ENCODE data around the gene CCDC97.

DNA sequence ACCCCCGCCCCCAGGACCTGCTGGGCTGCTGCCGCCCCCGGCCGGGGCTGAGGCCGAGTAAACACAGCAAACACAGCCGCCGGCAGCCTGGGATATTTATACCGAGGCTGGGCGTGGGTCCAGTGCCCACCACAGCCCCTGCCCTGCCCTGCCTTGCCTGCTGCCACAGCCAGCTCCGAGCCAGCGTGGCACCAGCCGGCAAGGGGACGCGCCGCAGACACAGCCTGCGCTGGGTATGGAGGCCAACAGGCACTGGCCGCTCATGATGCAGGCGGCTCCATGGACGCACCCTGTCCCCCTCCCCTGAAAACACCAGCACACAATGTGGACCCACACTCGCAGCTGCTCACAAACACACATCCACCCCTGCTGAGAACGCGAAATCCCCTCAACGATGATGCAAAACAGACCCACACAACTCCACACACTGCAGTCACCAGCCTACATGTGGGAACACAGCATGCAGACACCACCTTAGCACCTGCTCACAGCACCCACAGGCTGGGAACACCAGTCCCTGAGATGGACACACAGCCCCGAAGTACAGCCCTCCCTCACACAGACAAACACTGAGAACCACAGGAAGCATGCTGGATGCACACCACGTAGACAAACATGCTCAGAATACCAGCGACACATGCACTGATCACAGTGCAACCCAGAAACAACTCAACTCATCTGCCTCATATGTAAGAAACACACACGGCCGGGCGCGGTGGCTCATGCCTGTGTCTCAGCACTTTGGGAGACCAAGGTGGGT is 16.2 kb downstream of the CCDC97 start:
- TF ChIP-seq POLR2AphosphoS5 (IDR thresholded peaks at IDR 0.05; ENCODE audit: borderline replicate concordance, low read depth, low read length) (peak; percentile 5; the same call in 1 of the 2 replicates), EZH2 (IDR thresholded peaks at IDR 0.05) (no peak)

All from SK-N-MC (cell line).